Fibroblast of lung (primary cell): Measurements from ENCODE around the gene CHST13. TPM values are rescaled to one million over a fixed set of nuclear protein-coding genes. Genes with fewer than 3 reads are reported as not detected.

Experiments used
- DNase-seq, 2 donors: peaks; one replicate each; pipeline versions ENCODE4 v3.0.0 to v3.0.0-alpha.2; 2010; ENCODE audit warnings: low read depth in 2 of 2
- H2AFZ ChIP-seq: 2 replicates; pipeline ENCODE4 v1.5.1; 2012; ENCODE audit warnings: low read length, control low read depth, inconsistent platforms
- H3K27ac ChIP-seq: 2 replicates; pipeline ENCODE4 v1.5.1; 2011; ENCODE audit warnings: low read length, control low read depth; ENCODE audit not compliant: insufficient read depth
- H3K27me3 ChIP-seq: 2 replicates; pipeline ENCODE4 v1.5.1; 2011; ENCODE audit warnings: mild to moderate bottlenecking, low read length; ENCODE audit not compliant: control insufficient read depth, insufficient read depth
- H3K36me3 ChIP-seq: 2 replicates; pipeline ENCODE4 v1.5.1; 2011; ENCODE audit warnings: low read length; ENCODE audit not compliant: control insufficient read depth, insufficient read depth
- H3K4me1 ChIP-seq: 2 replicates; pipeline ENCODE4 v1.5.1; 2011; ENCODE audit warnings: low read length; ENCODE audit not compliant: control insufficient read depth, insufficient read depth; ENCODE audit errors: extremely low read depth
- H3K4me2 ChIP-seq: 2 replicates; pipeline ENCODE4 v1.5.1; 2011; ENCODE audit warnings: low read length, control low read depth; ENCODE audit not compliant: insufficient read depth; ENCODE audit errors: extremely low read depth
- H3K4me3 ChIP-seq, 4 experiments: fragments of 200-600 bp in 1 of 4; sonication (generic) in 1 of 4; replicated peaks in 1 of 4; 2 replicates each; pipeline ENCODE4 v1.5.1; 2011 to 2016; ENCODE audit warnings: low read length in 4 of 4, low read depth in 3 of 4, mild to moderate bottlenecking in 3 of 4, control low read depth in 2 of 4, inconsistent platforms in 1 of 4, mixed read lengths in 1 of 4; ENCODE audit not compliant: insufficient read depth in 1 of 4; ENCODE audit errors: control extremely low read depth in 1 of 4
- H3K79me2 ChIP-seq: 2 replicates; pipeline ENCODE4 v1.5.1; 2012; ENCODE audit warnings: mild to moderate bottlenecking, low read length, inconsistent platforms; ENCODE audit not compliant: control insufficient read depth, insufficient read depth
- H3K9ac ChIP-seq: 2 replicates; pipeline ENCODE4 v1.5.1; 2011; ENCODE audit warnings: mild to moderate bottlenecking, low read length, control low read depth; ENCODE audit not compliant: insufficient read depth
- H3K9me3 ChIP-seq: 2 replicates; pipeline ENCODE4 v1.5.1; 2012; ENCODE audit warnings: low read depth, low read length; ENCODE audit not compliant: control insufficient read depth, insufficient read depth
- H4K20me1 ChIP-seq: 2 replicates; pipeline ENCODE4 v1.5.1; 2011; ENCODE audit warnings: low read length; ENCODE audit not compliant: control insufficient read depth, insufficient read depth; ENCODE audit errors: extremely low read depth
- EZH2 ChIP-seq: IDR thresholded peaks from 2 replicates; pipeline ENCODE4 v1.5.1; 2012; ENCODE audit warnings: low read length, control low read depth, mild to moderate bottlenecking; ENCODE audit errors: missing control alignments
- polyA plus RNA-seq, 2 donors: library from polyadenylated mRNA; depleted of rRNA in 1 of 2; stranded (reverse) in 1 of 2; unstranded in 1 of 2; fragments of >200 nt; gene quantifications; 2 replicates each; pipeline ENCODE4 v1.2.1, GENCODE V29; 2011 to 2012; ENCODE audit warnings: missing spikeins in 1 of 2
- total RNA-seq: library from RNA; depleted of rRNA; stranded (reverse); fragments of >200 nt; gene quantifications from 2 replicates; pipeline ENCODE4 v1.2.1, GENCODE V29; 2014
- TF ChIP-seq, protein P1 (sequence below), 2 donors: IDR thresholded peaks in 1 of 2; conservative IDR thresholded peaks in 1 of 2; 1 replicate in 1 of 2; 2 replicates in 1 of 2; pipeline ENCODE4 v1.5.1; 2011 to 2012; ENCODE audit warnings: low read length in 2 of 2, control low read depth in 1 of 2, inconsistent platforms in 1 of 2, low read depth in 1 of 2, mild to moderate bottlenecking in 1 of 2

Gene CHST13
- total and polyA plus RNA-seq, 2 donors (not counting 1 experiment from before 2014, with no cell fraction given): under 0.01 TPM; not detected in 1

DNA sequence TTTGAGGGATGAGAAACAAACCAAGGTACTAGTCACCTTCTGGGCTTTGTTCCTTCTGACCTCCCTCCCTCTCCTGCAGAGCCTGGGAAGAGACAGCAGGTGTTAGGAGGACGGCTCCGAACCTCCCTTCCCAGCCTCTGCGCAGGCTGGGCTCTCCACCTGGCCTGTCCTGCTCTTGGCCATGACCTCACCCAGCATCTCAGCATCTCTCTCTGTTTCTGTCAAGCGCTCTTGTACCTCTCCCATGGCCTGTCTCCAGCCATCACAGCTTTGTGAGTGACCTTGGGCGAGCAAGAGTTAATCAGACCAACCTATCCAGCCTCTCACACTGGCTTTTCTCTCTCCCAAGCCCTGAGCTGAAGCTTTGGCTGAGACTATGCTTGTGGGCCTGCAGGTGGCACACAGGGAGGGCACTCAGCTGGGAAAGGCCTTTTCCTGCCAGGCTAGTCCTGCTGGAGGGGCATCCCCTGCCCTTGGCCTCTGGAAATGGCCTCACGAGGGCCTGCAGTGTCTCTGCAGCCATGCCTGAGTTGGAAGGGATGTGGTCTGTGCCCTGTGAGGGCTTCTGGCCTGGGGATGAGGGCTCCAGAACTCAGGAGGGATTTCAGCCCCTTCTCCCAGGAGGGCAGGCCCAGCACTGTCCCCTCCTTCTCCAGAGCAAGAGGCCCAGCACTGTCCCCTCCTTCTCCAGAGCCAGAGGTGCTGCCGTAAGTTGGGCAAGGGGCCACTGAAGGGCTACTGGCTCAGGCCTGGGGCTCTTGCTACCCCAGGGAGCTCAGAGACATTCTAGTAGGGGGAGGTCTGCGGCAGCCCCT lies 2.1 kb downstream of the CHST13 start:
- peak; percentile 29 for TF ChIP-seq EZH2
- TF ChIP-seq, protein P1, sequence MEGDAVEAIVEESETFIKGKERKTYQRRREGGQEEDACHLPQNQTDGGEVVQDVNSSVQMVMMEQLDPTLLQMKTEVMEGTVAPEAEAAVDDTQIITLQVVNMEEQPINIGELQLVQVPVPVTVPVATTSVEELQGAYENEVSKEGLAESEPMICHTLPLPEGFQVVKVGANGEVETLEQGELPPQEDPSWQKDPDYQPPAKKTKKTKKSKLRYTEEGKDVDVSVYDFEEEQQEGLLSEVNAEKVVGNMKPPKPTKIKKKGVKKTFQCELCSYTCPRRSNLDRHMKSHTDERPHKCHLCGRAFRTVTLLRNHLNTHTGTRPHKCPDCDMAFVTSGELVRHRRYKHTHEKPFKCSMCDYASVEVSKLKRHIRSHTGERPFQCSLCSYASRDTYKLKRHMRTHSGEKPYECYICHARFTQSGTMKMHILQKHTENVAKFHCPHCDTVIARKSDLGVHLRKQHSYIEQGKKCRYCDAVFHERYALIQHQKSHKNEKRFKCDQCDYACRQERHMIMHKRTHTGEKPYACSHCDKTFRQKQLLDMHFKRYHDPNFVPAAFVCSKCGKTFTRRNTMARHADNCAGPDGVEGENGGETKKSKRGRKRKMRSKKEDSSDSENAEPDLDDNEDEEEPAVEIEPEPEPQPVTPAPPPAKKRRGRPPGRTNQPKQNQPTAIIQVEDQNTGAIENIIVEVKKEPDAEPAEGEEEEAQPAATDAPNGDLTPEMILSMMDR (conservative IDR thresholded peaks at IDR 0.05 in 1 of 2, IDR thresholded peaks at IDR 0.05 in 1 of 2; ENCODE audit: low read depth in 1 of 2, low read length in 2 of 2): no peak
- Histone ChIP-seq H3K9ac (no peak overlapping the region), H3K4me2 (no peak overlapping the region), H4K20me1 (no peaks in the 10 kb centered on the region), H3K79me2 (no peaks in the 10 kb centered on the region), H3K9me3 (no peaks in the 10 kb centered on the region), H3K36me3 (no peaks in the 10 kb centered on the region), H3K4me1 (no peaks in the 10 kb centered on the region), H2AFZ (no peak overlapping the region), H3K27me3 (peaks cover 9% of the 10 kb centered on the region), H3K4me3 (no peak overlapping the region), H3K27ac (no peak overlapping the region)
- DNase-seq: no peak

- no peaks in the 10 kb centered on the region for H4K20me1 ChIP-seq
- H3K4me2 ChIP-seq: no peak overlapping the region
- no peaks in the 10 kb centered on the region for H3K36me3 ChIP-seq
- no peaks in the 10 kb centered on the region for H3K9me3 ChIP-seq
- no peak overlapping the region for H3K9ac ChIP-seq
- H3K27ac ChIP-seq: no peak overlapping the region
- no peak for DNase-seq
- H3K79me2 ChIP-seq: no peaks in the 10 kb centered on the region
- peaks cover 9% of the 10 kb centered on the region for H3K27me3 ChIP-seq
- TF ChIP-seq, protein P1 (conservative IDR thresholded peaks at IDR 0.05 in 1 of 2, IDR thresholded peaks at IDR 0.05 in 1 of 2; ENCODE audit: low read depth in 1 of 2, low read length in 2 of 2): no peak
- no peak for TF ChIP-seq EZH2
- H2AFZ ChIP-seq: no peak overlapping the region
- H3K4me1 ChIP-seq: no peaks in the 10 kb centered on the region
- no peak overlapping the region for H3K4me3 ChIP-seq
Measured at GRCh38 chr3:126526668-126527005, 2.7 kb downstream of the CHST13 start.

GRCh38 chr3:126527006-126527405 lies 3.1 kb downstream of the CHST13 start:
- Histone ChIP-seq H3K4me3 (no peak overlapping the region), H3K4me1 (no peaks in the 10 kb centered on the region), H3K9me3 (no peaks in the 10 kb centered on the region), H3K27ac (no peak overlapping the region), H2AFZ (no peak overlapping the region), H3K4me2 (no peak overlapping the region), H3K9ac (no peak overlapping the region), H3K79me2 (no peaks in the 10 kb centered on the region), H3K27me3 (peaks cover 9% of the 10 kb centered on the region), H4K20me1 (no peaks in the 10 kb centered on the region), H3K36me3 (no peaks in the 10 kb centered on the region)
- DNase-seq: no peak
- no peak for TF ChIP-seq EZH2
- TF ChIP-seq, protein P1 (conservative IDR thresholded peaks at IDR 0.05 in 1 of 2, IDR thresholded peaks at IDR 0.05 in 1 of 2; ENCODE audit: low read depth in 1 of 2, low read length in 2 of 2): no peak
